Measurements from ENCODE around the gene IL6R.
"Not testable (repeated sequence)": the region's sequence is repeated elsewhere in the genome, so short reads cannot be mapped to it uniquely, and the experiment has no call there.

The IL6R gene

DNA sequence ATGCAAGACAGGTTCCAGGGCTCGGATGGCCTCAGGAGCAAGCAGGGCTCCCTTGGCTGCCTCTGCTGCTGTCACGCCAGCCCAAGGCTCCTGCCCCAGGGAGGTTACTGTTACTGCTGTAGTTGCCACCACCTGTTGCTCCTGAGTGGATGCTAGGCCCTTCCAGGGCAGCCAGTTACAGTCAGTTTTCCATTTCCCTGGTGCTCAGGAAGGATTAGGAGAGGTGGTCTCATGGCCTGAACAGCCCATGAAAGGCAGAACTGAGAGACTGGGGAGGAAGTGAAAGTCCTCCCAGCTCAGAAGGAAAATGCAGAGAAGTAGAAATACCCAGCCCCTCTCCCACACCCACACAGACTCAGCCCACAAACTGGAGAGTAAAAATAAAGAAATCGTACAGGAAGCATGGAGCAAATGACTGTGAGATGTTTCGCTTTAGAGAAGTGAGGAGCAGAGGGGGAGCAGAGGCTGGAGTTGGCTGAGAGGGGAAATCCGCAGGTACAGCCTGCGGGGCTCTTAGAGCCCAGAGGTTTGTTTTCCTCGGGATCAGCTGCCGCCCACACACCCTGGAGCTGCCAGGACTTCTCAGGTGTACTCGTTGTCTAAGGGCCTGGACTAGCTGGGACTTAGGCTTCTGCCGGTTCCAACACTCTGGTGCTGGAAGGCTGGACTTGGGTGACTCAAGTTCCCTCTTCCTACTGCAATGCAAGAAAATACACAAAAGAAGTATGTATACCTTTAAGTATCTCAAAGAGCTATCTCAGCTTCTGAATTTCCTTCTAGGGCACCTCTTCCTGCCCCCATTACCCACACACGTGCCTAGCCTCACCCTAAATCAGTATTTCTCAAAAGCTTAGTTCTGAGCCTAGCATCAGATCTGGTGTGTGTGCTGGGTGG, 2.3 kb downstream of the IL6R start:
- DNase-seq, result no peak

DNA sequence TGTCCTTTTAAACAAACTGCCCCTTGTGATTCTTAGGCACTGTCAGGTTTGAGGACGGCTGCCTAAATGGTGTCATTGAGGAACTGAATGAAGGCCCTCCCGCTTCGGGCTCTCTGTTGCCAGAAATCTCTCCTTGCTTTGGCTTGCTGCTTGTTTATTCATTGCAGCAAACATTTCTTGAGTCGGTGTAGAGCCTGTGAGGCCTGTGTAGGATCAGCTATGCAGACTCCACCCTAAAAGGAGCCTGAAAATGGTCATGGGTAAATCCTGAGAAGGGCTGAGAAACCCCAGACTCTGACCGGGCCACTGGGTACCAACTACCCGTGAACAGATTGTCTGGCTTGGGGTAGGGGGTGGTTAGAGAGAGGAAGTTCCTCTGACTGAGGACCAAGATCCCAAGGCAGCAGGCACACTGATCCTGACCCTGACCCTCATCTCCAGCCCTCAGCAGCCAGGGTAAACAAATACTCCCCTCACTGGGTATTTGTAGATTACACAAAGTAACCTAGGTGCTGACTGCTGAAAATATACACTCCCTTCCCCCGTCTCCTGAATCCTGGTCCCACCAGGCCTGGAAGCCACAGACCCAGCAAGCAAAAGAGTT, 3.1 kb downstream of the IL6R start:
- no peak for DNase-seq

DNA sequence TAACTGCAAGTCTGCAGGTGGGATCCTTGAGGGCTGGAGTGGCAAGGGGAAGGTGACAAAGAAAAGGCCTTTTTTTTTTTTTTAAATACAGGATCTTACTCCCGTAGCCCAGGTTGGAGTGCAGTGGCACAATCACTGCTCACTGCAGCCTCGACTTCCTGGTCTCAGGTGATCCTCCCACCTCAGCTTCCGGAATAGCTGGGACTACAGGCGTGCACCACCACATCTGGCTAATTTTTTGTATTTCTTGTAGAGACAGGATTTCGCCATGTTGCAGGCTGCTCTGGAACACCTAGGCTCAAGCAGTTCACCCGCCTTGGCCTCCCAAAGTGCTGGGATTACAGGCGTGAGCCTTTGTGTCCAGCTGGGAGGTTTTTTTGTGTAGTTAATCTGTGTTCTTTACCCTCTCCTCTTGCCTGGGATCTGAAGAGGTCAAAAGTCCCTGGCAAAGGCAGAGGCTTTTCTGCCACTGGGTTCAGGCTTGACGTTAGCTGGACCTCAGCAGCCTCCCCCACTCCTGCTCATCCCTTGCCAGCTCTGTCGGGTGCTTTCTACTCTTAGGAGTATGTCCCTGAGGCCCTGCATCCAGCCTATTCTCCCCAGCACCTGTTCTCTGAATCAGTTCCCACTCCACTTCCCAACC, 5.2 kb downstream of the IL6R start:
- no peak for DNase-seq

DNA sequence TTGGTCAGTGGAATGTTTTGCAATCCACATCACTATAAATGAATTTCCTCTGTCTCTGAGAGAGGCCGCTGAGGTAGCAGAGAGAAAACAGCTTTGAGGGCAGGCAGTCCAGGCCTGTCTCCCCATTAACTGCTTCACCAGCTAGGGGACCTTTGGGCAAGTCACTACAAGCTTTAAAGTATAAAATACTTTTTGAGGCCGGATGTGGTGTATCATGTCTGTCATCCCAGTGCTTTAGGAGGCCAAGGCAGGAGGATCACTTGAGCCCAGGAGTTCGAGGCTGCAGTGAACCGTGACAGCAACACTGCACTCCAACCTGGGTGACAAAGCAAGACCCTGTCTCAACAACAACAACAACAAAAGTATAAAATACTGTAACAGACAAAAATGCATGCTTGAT, 6.4 kb downstream of the IL6R start:
- no peak for DNase-seq

DNA sequence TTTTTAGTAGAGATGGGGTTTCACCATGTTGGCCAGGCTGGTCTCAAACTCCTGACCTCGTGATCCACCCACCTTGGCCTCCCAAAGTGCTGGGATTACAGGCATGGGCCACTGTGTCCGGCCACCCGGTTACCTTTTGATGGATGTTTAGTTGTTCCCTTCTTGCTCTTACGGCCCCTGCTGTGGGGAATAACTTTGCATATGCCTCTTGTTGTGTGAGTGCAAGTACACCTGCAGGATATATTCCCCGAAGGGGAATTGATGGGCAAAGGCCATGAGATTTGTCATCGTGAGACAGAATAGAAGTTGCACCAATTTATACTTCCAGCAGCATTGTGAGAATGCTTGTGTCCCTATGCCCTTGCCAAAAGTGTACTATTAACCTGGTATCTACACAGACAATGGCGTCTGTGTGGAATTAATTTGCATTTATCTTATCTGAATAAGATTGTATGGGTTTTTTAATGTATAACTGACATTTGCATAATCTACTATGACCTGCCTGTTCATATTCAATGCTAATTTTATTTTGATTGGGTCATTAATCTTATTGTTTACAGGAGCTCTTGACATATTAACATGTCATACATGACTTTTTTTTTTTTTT, 8.1 kb downstream of the IL6R start:
- DNase-seq, result no peak

DNA sequence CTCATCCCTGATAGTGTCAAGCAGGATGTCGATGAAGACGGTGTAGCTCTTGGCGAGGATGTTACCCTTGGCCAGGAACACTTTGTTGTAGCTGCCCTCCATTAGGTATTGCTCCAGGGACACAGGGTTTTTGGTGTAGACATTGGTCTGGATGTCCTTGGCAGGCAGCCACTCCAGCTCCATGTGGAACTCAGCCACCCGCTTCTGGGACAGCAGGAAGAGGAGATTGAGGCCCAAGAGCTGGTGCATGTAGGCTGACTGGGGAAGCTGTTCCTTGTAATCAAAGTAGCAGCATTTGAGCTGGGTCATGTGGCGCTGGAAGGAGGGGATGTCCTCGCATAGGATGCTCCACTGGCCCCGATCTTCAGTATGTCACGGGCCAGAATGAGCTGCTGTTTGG, 9.5 kb downstream of the IL6R start:
- no peak for DNase-seq

DNA sequence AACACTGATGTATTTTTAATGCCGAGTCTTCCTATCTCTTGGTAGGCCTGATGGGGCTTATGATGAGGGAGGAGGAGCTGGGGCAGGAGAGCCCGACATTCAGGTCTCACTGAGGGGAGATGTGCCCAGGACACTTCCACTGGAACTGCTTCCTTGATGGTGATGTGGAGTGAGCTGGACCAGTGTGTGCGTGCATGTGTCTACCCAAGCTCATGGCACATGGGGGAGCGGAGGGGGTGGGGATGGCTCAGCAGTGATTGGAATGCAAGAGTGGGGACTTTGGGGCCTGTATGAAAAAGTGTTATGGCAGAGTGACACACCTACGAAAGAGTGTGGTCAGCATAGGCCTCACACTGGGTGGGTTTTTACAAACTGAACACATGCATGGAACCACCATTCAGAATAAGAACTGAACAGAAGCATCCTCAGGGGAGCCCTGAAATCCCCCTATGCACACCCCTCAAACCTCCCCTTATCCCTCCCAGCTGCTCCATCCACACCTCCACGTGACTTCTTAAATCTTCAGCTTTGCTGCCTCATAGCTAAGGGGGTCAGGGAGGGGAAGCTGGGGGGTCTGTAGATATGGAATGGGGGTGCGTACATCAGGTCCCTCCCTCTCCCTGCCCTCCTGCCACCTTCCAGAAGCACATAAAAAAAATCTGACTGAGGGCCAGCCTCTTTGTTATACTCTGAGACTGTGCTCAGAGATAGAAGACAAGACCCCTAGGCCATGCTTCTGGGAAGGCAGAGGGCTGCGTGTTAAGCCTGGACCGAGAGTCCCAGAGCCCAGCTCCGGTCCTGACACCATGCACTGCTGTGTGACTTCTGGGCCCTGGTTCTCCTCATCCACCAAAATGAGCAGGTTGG, 11.6 kb downstream of the IL6R start:
- no peak for DNase-seq

DNA sequence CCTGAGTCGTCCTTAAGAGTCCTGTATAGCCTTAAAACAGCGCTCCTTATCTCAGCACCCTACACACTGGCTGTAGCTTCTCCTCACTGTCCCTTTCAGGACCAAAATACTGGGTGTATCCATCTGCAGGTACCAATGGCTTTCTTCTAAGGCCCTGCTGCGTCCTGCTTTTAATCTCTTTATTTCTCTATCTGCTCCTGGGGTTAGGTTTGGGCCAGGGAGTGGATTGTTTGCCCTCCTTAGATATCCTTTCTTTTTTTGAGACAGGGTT, 12.1 kb downstream of the IL6R start:
- no peak for DNase-seq

DNA sequence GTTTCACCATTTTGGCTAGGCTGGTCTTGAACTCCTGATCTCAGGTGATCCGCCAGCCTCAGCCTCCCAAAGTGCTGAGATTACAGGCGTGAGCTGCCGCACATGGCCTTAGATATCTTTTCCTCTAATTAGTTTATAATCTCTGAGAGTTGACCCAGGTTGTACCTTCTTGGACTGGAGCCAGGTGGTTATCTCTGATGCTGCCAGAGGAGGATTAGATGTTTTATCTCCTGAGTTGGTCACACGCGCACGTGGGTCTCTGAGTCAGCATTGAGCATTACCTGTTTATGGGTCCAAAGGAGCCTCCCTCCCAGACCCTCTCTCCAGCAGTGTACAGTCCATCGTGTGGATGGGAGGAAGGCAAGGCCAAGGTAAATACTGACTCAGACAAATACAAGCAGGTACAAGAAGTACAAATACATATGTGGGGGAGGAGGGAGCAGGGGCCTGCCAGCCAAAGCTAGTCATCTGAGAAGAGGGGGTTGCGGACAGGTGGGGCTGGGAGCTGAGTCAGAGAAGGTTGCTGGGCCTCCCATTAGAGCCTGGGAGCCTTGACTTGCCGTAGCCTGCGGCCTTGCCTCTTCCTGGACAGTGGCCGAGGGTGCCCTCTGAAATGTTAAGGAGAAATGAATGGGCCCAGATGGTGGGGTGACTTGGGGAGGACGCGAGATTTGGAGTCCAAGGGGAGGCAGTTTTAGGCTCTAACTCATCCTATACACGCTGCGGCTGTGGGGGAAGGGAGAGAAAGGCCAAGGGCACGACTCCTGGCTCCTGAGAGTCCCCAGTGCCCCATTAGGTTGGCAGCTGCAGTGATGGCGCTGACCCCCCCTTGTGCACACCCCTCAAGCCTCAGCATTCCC, 13.1 kb downstream of the IL6R start:
- no peak for DNase-seq

DNA sequence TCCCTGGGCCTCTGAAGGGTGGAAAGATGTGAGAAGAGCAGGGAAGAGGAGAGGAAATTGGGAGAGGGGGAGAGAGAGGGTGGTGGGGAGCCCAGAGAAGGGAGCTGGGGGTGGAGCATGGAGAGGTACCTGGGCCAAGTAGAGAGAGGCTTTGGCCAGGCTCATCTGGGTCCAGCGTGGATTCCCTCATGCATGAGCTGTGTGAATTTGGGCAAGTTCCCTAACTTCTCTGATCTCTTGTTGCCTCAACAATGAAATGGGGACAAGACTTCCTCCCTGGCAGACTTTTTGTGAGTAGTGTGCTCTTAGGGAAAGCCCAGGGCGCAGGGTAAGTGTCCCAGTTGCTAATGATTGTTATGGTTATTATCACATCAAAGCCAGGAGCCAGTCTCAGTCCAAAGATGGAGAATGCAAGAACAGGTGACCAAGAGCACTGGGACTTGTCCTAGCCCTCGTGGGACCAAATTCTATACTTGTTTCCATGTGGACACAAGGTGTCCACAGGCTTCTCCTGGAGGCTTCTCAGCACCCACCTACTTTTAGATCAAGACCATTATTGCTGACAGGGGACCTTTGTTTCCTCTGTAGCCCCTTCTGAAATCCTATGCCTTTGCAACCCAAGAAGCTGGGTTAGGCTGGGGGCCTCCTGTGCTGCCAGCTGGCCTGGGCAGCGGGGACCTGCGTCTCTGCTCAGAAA, 13.9 kb downstream of the IL6R start:
- no peak for DNase-seq

DNA sequence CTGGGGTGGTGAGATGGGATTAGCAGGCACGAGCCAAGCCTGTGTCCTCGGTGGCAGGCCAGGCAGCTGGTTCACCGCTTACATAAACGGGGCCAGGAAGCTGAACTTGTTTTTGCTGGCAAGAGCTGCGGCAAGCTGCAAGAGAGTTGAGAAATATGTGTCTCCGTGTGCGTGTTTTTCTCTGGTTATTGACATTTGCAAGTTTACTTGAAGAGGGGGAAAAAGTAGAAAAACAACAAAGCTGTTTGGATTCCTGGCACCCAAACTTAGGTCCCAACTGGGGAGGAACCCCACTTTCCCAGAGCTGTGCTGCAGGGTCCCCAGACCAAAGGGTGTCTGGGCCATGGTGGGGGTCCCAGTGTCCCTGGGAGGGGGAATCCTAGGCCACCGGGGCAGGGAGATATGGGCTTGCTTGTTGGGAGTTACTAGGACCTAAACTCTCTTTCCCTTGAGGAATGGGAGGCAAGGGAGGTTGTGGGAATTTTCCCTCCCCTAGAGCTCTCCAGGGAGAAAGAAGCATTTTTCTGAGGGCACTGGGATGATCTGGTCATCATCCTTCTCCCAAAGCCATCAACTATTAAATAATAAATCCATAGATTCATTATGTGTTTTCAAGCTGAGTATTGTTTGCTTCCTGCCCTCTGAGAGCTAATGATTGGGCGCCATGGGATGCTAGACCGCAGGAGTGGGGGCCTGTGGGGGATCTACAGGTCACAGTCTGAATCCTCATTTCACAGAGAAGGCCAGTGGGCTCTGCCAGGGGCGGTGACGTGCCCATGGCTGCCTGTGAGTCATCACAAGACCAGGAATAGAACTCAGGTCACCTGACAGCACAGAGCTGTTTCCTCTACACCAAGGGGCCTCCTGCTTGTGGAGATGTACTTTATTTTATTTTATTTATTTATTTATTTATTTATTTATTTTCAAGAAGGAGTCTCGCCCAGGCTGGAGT, 14.8 kb downstream of the IL6R start:
- DNase-seq, result peak; percentile 65

DNA sequence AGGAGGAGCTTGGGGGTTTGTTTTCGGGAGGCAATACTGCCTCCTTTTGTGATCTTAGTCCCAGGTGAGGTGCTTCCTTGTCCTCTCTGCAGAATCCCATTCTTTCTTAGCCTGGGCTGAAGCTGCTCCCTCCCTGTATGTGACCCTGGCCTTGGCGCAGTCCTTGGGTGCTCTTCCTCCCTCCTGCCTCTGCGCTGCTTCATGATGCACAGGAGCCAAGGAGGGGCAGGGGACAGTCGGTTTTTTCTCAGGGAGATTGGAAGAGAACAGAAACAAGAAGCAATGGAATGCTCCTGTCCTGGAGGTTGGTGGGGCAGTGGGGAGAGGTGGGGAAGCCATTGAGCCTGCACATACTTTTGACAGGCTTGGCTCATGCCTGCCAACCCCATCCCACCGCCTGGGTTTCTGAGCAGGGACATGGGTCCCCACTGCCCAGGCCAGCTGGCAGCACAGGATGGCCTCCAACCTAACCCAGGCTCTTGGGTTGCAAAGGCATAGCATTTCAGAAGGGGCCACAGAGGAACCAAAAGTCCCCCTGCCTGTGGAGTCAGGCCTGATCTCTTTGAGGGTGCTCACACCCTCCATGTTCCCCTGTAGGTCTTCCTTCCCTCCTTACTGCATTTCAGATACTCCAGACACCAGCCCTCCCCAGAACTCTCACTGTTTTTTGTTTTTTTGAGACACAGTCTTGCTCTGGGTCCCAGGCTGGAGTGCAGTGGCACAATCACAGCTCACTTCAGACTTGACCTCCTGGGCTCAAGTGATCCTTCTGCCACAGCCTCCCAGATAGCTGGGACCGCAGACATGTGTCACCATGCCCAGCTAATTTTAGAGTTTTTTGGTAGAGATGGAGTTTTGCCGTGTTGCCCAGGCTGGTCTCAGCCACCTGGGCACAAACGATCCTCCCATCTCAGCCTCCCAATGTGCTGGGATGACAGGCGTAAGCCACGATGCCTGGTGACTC, 16.1 kb downstream of the IL6R start:
- no peak for DNase-seq

DNA sequence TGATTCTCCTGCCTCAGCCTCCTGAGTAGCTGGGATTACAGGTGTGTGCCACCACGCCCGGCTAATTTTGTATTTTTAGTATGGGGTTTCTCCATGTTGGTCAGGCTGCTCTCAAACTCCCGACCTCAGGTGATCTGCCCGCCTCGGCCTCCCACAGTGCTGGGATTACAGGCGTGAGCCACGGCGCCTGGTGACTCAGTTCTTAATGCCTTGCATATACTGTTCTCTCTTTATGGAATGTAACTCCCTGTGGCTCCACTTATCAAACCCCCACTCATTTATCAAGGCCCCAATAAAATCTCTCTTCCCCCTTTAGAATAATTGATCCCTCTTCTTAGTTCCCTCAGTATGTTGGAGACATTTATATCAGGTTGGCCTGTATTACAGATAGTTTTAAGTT, 16.9 kb downstream of the IL6R start:
- DNase-seq, result not testable (repeated sequence)

DNA sequence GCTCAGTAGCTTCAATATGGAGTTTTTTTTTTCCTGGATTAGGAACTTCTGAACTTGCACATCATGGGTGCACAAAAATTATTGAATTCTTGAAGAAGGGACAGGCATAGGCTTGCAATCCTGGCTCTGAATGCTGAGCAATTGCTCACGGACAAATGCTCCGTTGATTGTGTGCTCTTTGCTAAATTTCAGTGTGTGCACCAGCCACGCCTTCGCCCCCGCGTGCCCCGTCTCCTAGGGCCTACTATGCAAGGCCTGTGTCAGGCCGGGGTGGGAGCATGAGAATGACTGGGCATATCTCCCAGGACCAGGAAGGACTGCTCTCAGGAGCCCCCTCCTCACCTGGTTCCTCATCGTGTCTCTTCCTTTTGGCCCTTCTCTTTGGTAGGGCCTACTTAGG, 17.4 kb downstream of the IL6R start:
- peak; percentile 40 for DNase-seq

DNA sequence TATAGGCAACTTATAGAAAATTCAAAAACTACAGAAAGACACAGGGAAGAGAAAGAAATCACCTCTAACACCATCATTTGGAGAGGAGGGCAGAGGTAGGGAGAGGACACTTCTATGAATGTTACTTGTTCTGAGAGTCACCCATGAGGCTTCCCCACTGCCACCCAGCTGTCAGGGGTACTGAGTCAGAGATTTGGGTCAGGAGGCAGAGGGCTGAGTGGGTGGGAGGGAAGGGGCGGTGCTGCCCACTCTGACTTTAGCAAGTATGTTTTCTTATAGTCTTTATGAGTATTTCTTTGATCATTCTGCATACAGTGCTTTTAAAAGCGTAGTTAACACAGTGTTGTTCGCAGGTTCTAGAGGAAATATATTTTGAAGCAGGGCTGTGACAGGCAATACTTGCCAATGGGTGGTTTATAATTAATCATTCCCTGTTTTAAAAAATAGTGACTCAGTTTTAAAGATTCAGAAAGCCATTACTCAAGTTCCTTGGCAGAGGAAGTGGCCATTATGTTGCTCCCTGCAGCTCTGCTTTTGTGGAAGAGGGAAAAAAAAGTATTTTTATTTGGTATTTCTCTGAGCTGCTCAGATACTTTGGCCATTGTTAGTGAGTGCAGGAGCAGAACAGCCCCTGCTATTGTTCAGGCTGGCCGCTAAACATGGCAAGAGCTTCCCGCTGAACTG, 18.3 kb downstream of the IL6R start:
- DNase-seq, result no peak

DNA sequence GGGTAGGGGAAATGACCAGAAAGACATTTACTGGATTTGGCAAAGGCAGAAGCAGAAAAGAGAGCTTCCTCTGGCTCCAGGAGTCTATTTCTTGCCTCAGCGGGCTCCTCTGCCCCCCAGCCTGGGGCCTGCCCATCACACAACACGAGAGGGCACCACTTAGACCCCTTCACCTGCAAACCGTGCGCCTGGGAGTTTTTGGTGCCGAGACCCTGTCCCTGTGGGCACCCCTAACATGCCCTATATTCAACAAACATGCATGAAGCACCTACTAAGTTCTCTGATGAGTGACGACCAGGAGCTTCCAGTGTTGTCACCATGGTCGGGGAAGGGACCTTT, 18.8 kb downstream of the IL6R start:
- DNase-seq, result no peak

DNA sequence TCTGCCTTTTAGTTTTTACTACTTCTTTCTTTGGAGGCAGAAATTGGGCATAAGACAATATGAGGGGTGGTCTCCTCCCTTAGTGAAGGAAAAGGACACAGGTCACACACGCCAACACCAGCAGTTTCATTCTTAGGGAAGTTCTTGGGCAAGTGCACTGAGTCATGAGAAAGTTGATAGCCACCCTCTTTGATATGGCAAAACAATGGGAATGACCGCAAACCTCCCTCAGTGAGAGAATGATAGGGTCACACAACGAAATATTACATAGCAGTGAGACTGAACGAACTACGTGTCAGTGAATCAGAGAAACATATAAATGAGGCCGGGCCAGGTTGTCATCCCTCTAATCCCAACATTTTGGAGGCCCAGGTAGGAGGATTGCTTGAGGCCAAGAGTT, 20.0 kb downstream of the IL6R start:
- DNase-seq, result no peak
